DLD1 (cell line): ENCODE results near the gene RPS27L.

Experiments
- in situ Hi-C: cut with HindIII; loops from 2 replicates; pipeline ENCODE4 v1.10.0; 2017; ENCODE audit warnings: low sequenced_read_pairs

Gene RPS27L

GRCh38 chr15:63157118-63157843, at the start of gene RPS27L:
RPS27L (minus strand) TSS chr15:63157477; CDS start chr15:63157405, 72 bp downstream.
- in situ Hi-C loops: no loop called here

DNA sequence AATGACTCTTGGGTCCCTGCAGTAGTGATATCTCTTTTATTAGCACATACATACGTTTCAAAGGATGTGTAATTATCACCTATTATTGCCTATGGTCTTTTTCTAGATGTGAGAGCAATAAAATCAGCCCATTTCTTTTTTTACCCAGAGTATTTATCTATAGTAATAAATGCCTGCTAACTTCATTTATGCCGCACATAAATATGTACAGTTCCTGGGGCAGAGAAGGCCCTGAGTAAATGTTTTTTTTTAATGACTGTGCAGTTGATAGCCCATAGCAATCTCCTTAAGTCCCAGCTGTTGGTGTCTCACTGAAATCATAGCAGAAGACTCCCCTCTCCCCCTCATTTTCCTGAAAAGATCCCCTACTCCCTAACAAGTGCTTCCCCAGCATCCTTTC, 48.8 kb upstream of the RPS27L start:
- in situ Hi-C loops: no loop called here

GRCh38 chr15:63203451-63204090, 46.3 kb upstream of the RPS27L start:
- in situ Hi-C loops: no loop called here

DNA sequence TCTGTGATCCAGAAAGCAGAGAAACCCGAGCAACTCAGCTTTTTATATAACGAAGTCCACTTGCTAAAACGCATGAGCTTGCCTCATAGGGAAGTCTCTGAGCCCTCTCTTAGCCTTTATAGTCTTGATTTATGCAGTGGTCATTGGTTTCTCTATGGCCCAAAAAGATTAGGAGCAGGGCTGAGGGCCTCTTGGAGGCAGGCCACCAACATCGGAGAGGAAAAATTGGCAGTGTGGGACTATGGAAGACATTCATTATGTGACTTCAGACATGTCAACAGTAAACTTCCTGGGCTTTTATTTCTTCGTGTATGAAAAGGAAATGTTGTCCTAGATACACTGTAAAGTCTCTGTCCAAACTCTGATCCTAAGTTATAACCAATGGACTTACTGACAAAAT, 45.6 kb upstream of the RPS27L start:
- in situ Hi-C loops: no loop called here

DNA sequence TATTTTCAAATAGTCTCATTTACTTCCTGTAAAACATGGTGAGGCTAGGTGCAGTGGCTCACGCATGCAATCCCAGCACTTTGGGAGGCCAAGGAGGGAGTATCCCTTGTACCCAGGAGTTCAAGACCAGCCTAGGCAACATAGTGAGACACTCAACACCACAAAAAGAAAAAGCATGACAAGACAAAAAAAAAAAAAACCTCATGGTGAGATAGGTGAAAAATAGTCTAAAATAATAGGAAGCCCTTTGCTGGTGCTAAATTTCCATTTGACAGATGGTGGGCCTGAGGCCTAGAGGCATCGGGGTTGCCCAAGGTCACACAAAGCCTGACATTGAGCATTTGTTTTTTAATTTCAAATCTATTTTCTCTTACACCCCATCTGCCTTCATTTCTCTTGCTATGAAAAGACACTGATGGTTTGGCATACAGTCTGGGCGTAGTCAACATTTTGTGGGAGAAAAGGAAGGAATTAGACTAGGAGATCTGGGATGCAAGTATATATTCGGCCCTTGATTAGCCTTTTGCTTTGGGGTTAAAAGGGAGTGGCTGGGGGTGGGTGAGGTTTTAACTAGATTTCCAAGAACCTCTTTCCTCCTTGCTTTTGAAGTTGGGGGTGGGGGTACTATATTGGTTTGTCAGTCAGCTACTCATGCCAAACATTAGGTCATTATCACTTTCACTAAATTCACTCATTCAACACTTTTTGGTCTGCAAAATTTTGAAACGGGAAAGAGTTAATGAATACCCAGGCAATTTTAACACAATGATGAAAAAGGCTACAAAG, 43.4 kb upstream of the RPS27L start:
- in situ Hi-C loops: no loop called here

DNA sequence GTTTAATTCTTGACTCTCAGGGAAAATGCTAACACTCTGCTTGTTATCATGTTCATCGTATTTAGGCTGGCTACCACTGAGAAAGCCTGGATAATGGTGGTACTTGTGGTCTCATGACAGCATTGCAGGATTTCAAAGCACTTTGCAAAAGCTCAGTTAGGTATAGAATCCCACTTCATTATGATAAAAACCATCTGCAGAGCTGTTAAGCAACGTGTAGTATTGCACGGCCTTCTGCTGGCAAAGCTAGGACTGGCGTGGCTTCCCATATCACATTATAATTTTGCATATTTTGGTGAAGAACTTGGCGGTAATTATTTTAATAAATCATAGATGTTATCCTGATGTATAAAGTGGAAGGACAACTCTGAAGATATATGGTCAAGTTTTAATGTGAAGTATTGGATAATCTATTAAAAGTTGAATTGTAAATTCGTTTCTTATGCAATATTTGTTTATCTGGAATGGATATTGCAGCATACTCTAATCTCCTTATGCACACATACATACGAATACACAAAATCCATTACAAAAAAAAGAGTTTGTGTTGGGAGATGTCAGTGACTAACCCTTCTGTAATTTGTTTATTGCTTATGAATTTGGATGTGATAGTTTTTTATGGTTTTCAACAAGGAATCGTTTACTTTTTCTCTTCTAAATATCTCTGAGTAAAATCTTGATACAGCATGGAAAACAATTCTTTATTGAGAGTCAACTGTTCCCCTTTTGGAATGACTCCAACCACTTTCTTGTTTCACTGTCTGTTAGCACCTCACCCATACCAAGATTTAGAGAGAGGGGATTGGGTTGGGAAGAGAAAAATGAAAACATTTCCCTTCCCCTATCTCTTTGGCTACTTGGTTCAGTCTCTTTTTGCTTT, 41.3 kb upstream of the RPS27L start:
- in situ Hi-C loops: no loop called here

DNA sequence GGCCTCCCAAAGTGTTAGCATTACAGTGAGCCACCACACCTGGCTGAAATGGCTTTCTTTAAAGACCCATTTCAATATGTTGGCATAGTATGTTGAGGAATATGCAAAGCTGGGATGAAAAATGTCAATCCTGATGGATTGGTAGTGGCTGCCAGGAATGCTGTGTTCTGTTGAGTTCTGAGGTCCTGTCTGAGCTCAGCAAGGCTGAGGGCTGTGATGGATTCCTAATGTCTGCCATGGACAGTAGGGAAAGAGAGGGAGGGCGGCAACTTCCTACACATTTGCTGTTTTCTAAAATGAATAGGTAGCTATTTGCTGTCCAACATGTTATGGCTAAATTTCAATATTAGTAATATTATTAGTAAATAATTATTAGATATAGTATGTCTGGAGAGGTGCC, 40.3 kb upstream of the RPS27L start:
- in situ Hi-C loops: no loop called here

GRCh38 chr15:63196842-63197241, 39.6 kb upstream of the RPS27L start:
- in situ Hi-C loops: no loop called here

DNA sequence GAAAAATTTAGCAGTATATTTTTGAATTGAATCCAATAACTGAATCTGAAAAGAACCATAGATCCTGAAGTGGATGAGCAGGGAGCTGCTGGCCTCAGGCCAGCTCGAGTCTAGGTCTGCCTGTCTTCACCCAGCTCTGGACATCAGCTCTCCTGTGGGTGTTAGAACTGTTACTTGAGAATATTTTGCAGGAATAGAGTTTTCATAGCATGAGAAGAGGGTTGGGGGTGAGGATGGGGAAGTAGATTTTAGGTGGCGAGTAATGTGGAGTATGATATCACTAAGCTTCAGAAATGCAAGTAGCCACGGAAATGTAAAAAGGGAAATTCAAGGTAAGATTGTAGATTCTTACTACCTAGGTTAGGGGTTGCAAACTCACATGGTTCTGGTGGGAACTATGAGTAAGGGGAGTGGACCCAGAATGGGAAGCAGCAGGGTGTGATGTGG, 38.3 kb upstream of the RPS27L start:
- in situ Hi-C loops: no loop called here

DNA sequence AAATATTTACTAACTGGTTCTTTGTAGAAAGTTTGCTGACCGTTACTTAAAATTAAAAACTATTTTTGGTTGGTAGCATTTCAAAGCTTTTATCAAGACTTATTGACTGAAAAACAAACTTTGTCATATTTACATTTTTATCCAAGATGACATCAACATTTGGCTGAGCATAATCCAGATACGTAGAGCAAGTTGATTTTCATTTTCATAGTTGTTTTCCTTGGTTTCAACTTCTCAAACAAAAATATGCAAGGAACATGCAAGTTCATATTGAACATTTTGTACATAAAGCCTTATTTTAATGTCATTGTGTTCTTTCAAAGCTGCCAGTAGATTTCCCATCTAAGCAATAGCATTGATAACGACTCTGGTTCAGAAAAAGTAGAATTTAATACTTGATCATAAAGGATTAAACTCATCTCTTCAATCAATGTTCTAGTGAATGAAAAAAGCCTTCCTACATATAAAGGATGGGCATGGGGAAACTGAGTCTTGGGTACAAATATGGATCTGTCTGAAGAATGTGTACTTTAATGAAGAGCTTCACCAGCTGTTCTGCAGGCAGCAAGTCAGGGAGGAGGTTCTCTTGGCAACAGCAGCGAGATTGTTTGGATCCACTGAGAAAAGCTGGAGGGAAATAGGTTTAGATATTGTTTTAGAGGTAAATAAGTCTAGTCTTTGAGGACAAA, 37.7 kb upstream of the RPS27L start:
- in situ Hi-C loops: no loop called here

DNA sequence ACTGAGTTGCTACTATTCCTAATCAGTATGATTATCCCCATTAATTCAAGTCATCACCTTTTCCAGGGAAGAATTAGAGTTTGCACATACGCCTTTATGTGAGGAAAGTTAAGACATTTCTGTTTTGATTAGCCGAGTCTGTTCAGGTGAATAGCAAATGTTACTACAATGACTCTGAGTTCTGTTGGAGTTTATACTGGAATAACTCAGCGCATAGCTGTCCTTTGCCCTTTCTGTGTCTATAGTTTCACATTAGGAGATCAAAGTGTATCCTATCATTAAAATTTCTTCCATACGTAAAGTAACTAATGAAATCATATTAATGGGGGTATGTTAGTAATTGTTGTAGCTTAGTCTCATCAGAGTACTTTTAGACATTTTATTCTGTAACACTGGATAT, 37.0 kb upstream of the RPS27L start:
- in situ Hi-C loops: no loop called here

- in situ Hi-C loops: no loop called here
These were observed 35.4 kb upstream of the RPS27L start for GRCh38 chr15:63192619-63193206.

- in situ Hi-C loops: no loop called here
These were observed 34.8 kb upstream of the RPS27L start for GRCh38 chr15:63191895-63192618.

DNA sequence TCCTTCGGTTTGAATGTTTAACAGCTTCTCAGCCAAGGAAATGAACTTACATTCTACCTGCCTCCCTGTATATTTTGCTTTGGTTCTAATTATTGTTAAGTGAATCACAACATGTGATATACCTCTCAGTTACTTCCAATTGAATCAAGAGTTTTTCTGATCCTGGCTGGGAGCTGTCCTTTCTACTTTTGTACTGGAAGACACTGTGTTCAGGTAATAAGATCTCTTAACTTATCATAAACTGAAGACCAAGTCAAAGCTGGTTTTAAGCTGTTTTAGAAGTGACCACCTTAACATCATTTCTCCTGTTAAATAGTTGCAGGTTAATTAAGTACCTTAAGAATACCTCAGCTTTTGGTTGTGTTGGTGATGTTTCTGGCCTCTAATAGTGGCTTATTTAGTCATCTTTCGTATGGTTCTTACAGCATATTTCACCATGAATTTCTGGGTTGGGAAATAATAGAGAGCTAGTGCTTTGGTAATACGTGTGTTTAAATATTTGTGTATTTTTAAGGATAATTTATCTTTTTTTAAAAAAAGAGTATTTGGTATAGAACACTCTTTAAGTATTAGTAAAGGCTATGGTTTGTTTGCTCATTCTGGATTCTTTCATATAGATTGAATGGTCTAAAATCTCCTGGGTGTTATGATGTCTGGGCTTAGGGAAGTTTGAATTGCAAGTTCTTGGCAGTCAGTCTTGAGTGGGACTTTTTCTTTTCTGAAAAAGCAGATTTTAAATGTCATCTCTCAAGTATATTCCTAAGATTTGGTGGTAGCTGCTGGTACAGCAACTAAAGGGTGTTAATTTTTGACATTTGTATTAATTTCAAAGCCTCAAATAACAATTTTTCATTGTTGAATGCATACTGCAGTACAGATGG, 33.7 kb upstream of the RPS27L start:
- in situ Hi-C loops: no loop called here

GRCh38 chr15:63189941-63190768, 32.9 kb upstream of the RPS27L start:
- in situ Hi-C loops: no loop called here

- in situ Hi-C loops: no loop called here
These were observed 31.9 kb upstream of the RPS27L start, which contains the start of gene RAB8B for GRCh38 chr15:63188926-63189871. RAB8B (plus strand) TSS chr15:63189606; CDS start chr15:63189625, 19 bp downstream.
